Measurements from ENCODE around the gene GFOD1. TPM values are rescaled to one million over a fixed set of nuclear protein-coding genes. Genes with fewer than 3 reads are reported as not detected.

The GFOD1 gene
- total and polyA plus RNA-seq, 2 of the 4 experiments (the other 2 are of a cell fraction), result 1.8 to 3.4 TPM

DNA sequence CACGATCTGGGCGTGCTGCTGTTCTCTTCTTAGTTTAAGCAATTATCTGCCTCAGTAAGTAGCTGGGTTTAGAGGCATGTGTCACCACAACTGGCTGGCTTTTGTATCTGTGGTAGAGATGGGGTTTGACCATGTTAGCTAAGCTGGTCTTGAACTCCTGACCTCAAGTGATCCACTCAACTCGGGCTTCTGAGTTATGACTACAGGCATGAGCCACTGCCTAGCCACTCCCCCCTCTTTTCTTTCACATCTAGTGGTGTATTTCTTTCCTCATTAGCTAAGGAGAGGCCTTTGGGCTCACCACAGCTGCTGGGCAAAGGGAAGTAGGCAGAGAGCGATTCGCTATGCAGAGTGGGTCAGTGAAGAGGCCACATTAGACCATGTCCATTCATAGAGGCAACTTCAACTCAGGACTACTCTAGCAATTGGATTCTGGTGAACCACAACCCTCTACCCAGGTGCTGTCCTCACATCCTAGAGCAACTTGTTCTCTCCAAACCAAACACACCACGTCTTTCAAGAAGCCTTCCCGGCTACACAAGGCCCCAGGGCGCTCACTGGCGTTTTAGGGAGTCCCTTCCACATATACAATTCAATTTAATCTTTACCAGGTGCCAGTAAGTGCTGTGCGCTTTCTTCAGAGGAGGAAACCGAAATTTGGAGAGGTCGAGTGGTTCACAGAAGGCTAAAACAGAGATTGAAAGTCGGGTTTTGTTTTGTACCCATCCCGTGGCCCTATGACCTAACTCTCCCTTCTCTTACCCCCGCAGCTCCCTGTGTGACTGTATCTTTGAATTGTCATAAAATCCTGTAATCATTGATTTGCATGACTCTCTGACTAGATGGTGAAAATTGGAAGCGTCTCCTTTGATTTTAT, 26.5 kb upstream of the GFOD1 start:
- dilution Hi-C loops (cut with HindIII; ENCODE audit: low sequenced_read_pairs, unreplicated experiment) (no loop called here), in situ Hi-C loops (cut with MboI; ENCODE audit: low sequenced_read_pairs) (no loop called here), intact Hi-C loops (cut with micrococcal nuclease) (no loop called here)
- no peaks in the 10 kb centered on the region for H3K36me3 ChIP-seq (ENCODE audit: control insufficient read depth, insufficient read depth, low read length)
- no peak overlapping the region for H2BK20ac ChIP-seq (ENCODE audit: low read depth, low read length)
- H3K79me1 ChIP-seq (ENCODE audit: low read depth in 1 of 2, low read length in 2 of 2), result no peaks in the 10 kb centered on the region
- H2BK15ac ChIP-seq (ENCODE audit: low read depth, low read length), result no peak overlapping the region
- H3K4ac ChIP-seq (ENCODE audit: low read depth, low read length), result no peak overlapping the region
- H4K5ac ChIP-seq (ENCODE audit: low read depth, low read length), result no peak overlapping the region
- H2AK9ac ChIP-seq (replicated peaks; ENCODE audit: low read depth, low read length, poor library complexity), result no peak overlapping the region
- DNase-seq (no peak), ATAC-seq (ENCODE audit: low read depth) (no peak)
- H3K4me1 ChIP-seq (ENCODE audit: control insufficient read depth, insufficient read depth, low read length), result no peaks in the 10 kb centered on the region; the same call in 1 of the 2 replicates
- peaks cover 2% of the 10 kb centered on the region; the same call in 1 of the 2 replicates for H3K9me3 ChIP-seq (ENCODE audit: control insufficient read depth, insufficient read depth, low read length)
- H3K4me2 ChIP-seq (ENCODE audit: low read depth, low read length), result no peak overlapping the region
- no peak overlapping the region for H2BK5ac ChIP-seq (ENCODE audit: low read depth, low read length, poor library complexity, severe bottlenecking)
- no peak overlapping the region for H4K8ac ChIP-seq (ENCODE audit: low read depth in 2 of 2, low read length in 2 of 2)
- ChIA-PET POLR2A (ENCODE audit: unreplicated experiment) (no interaction called here), CTCF (interaction anchor here (0.6 kb wide), 1 partner anchor 24 kb away, joined by 4 read pairs; no protein-coding TSS in a partner anchor)
- no peak overlapping the region for H3K14ac ChIP-seq (replicated peaks; ENCODE audit: low read depth, low read length)
- no peak overlapping the region for H3K27ac ChIP-seq (ENCODE audit: insufficient read depth, low read length)
- no peaks in the 10 kb centered on the region for H4K20me1 ChIP-seq (ENCODE audit: insufficient read depth, low read length)
- no peaks in the 10 kb centered on the region for H3K9me1 ChIP-seq (ENCODE audit: insufficient read depth, low read length)
- no TSS peak for BruUV-seq (replicated peaks)
- H2AFZ ChIP-seq (replicated peaks; ENCODE audit: low read length, poor library complexity), result no peak overlapping the region
- H3K18ac ChIP-seq (ENCODE audit: low read depth, low read length), result no peak overlapping the region
- H2AK5ac ChIP-seq (ENCODE audit: low read depth, low read length), result no peak overlapping the region
- H2BK120ac ChIP-seq (ENCODE audit: low read depth, low read length), result no peak overlapping the region
- no peak overlapping the region for H3K23ac ChIP-seq (ENCODE audit: low read depth, low read length)
- no peak overlapping the region for H3K56ac ChIP-seq (ENCODE audit: extremely low read depth, insufficient read depth, low read length)
- H3K9ac ChIP-seq (ENCODE audit: low read depth, low read length), result no peak overlapping the region
- no peak overlapping the region for H4K91ac ChIP-seq (ENCODE audit: insufficient read depth, low read depth, low read length)
- peaks cover 9% of the 10 kb centered on the region; the same call in 1 of the 2 replicates for H3K27me3 ChIP-seq (ENCODE audit: control insufficient read depth, insufficient read depth, low read length)
- no CpG with 5 or more reads among the region's 16 CpGs for WGBS, 2 experiments (ENCODE audit: extremely low coverage in 2 of 2, insufficient read length in 1 of 2)
- H3K4me3 ChIP-seq (ENCODE audit: insufficient read depth, low read depth, low read length), result no peak overlapping the region
- TF ChIP-seq CHD1 (IDR thresholded peaks at IDR 0.05; ENCODE audit: low read depth, low read length), result no peak
- TF ChIP-seq MAZ (IDR thresholded peaks at IDR 0.05; ENCODE audit: borderline replicate concordance, low read depth, low read length), result no peak
- TF ChIP-seq, protein P1, sequence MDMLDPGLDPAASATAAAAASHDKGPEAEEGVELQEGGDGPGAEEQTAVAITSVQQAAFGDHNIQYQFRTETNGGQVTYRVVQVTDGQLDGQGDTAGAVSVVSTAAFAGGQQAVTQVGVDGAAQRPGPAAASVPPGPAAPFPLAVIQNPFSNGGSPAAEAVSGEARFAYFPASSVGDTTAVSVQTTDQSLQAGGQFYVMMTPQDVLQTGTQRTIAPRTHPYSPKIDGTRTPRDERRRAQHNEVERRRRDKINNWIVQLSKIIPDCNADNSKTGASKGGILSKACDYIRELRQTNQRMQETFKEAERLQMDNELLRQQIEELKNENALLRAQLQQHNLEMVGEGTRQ (IDR thresholded peaks at IDR 0.05; ENCODE audit: low read depth, low read length), result no peak
- TF ChIP-seq MAFK (IDR thresholded peaks at IDR 0.05; ENCODE audit: low read depth, low read length), result no peak
- TF ChIP-seq, protein P2, sequence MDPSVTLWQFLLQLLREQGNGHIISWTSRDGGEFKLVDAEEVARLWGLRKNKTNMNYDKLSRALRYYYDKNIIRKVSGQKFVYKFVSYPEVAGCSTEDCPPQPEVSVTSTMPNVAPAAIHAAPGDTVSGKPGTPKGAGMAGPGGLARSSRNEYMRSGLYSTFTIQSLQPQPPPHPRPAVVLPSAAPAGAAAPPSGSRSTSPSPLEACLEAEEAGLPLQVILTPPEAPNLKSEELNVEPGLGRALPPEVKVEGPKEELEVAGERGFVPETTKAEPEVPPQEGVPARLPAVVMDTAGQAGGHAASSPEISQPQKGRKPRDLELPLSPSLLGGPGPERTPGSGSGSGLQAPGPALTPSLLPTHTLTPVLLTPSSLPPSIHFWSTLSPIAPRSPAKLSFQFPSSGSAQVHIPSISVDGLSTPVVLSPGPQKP (IDR thresholded peaks at IDR 0.05; ENCODE audit: borderline replicate concordance, low read depth, low read length), result no peak
- TF ChIP-seq, protein P3, sequence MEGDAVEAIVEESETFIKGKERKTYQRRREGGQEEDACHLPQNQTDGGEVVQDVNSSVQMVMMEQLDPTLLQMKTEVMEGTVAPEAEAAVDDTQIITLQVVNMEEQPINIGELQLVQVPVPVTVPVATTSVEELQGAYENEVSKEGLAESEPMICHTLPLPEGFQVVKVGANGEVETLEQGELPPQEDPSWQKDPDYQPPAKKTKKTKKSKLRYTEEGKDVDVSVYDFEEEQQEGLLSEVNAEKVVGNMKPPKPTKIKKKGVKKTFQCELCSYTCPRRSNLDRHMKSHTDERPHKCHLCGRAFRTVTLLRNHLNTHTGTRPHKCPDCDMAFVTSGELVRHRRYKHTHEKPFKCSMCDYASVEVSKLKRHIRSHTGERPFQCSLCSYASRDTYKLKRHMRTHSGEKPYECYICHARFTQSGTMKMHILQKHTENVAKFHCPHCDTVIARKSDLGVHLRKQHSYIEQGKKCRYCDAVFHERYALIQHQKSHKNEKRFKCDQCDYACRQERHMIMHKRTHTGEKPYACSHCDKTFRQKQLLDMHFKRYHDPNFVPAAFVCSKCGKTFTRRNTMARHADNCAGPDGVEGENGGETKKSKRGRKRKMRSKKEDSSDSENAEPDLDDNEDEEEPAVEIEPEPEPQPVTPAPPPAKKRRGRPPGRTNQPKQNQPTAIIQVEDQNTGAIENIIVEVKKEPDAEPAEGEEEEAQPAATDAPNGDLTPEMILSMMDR (conservative IDR thresholded peaks at IDR 0.05; ENCODE audit: low read depth, low read length), result no peak
- no peak for TF ChIP-seq CEBPB (IDR thresholded peaks at IDR 0.05; ENCODE audit: low read depth, low read length)
- no peak for TF ChIP-seq RCOR1 (IDR thresholded peaks at IDR 0.05; ENCODE audit: insufficient replicate concordance, low read length)
- TF ChIP-seq POLR2A (IDR thresholded peaks at IDR 0.05; ENCODE audit: low read depth, low read length), result no peak
- TF ChIP-seq MXI1 (IDR thresholded peaks at IDR 0.05; ENCODE audit: borderline replicate concordance, low read depth, low read length), result no peak
- TF ChIP-seq FOS (IDR thresholded peaks at IDR 0.05; ENCODE audit: low read depth, low read length), result no peak
- TF ChIP-seq BHLHE40 (IDR thresholded peaks at IDR 0.05; ENCODE audit: low read depth, low read length), result no peak
- TF ChIP-seq RFX5 (IDR thresholded peaks at IDR 0.05; ENCODE audit: low read depth, low read length), result no peak
- no peak for TF ChIP-seq NFE2L2 (IDR thresholded peaks at IDR 0.05; ENCODE audit: low read depth, low read length)
- TF ChIP-seq SMC3 (IDR thresholded peaks at IDR 0.05; ENCODE audit: low read depth, low read length), result no peak
